HG03196 (cell line): ENCODE data around the gene NLGN2.

Source experiments
- ATAC-seq: cut with Tn5 transposase; IDR thresholded peaks from one replicate; pipeline ENCODE4 v1.9.1; 2021; ENCODE audit not compliant: unreplicated experiment

NLGN2 gene

GRCh38 chr17:7463372-7463846 lies 55.8 kb downstream of the NLGN2 start:
- no peak for ATAC-seq

GRCh38 chr17:7464081-7464480 lies 56.4 kb downstream of the NLGN2 start:
- no peak for ATAC-seq

- ATAC-seq: no peak
These were observed 58.1 kb downstream of the NLGN2 start for GRCh38 chr17:7465597-7466275.

GRCh38 chr17:7466318-7466638 lies 58.6 kb downstream of the NLGN2 start:
- ATAC-seq: no peak

- no peak for ATAC-seq
These were observed 59.1 kb downstream of the NLGN2 start for GRCh38 chr17:7466639-7467341.

GRCh38 chr17:7467498-7467897 lies 59.9 kb downstream of the NLGN2 start:
- ATAC-seq: no peak

- ATAC-seq: no peak
These were observed 60.6 kb downstream of the NLGN2 start for GRCh38 chr17:7468290-7468689.

GRCh38 chr17:7468804-7469389 lies 61.3 kb downstream of the NLGN2 start:
- ATAC-seq: no peak
